Esophagus muscularis mucosa (tissue), 4 donors: ENCODE data around the gene ZFP91. TPM values are rescaled to one million over a fixed set of nuclear protein-coding genes. Genes with fewer than 3 reads are reported as not detected.

Experiments
- DNase-seq: peaks from one replicate; pipeline ENCODE4 v3.0.0-alpha.2; 2017; ENCODE audit errors: extremely low spot score
- H3K27ac ChIP-seq, 4 donors: fragments of 200-600 bp; sonication (generic); replicated peaks in 1 of 4; 1 replicate in 3 of 4; 2 replicates in 1 of 4; pipeline ENCODE4 v1.5.1; 2016 to 2019; ENCODE audit warnings: mild to moderate bottlenecking in 1 of 4
- H3K27me3 ChIP-seq, 4 donors: fragments of 200-600 bp; sonication (generic); one replicate each; pipeline versions ENCODE4 v1.5.1 to v1.6.0; 2016 to 2019
- H3K36me3 ChIP-seq, 4 donors: fragments of 200-600 bp; sonication (generic); one replicate each; pipeline ENCODE4 v1.5.1; 2016 to 2019
- H3K4me1 ChIP-seq, 4 donors: fragments of 200-600 bp; sonication (generic); one replicate each; pipeline ENCODE4 v1.5.1; 2016 to 2019
- H3K4me3 ChIP-seq, 4 donors: fragments of 200-600 bp; sonication (generic); 1 replicate in 2 of 4; 2 replicates in 2 of 4; pipeline ENCODE4 v1.5.1; 2016 to 2019; ENCODE audit warnings: mild to moderate bottlenecking in 4 of 4, moderate library complexity in 1 of 4
- H3K9me3 ChIP-seq, 4 donors: fragments of 200-600 bp; sonication (generic); 1 replicate in 3 of 4; 2 replicates in 1 of 4; pipeline ENCODE4 v1.5.1; 2016 to 2019
- EP300 ChIP-seq: sonication (generic); formaldehyde crosslinking; IDR thresholded peaks from one replicate; pipeline ENCODE4 v1.6.1; 2017; ENCODE audit warnings: antibody characterized with exemption
- POLR2A ChIP-seq: fragments of 450-650 bp; IDR thresholded peaks from one replicate; pipeline ENCODE4 v1.6.1; 2017; ENCODE audit warnings: antibody characterized with exemption, moderate library complexity, mild to moderate bottlenecking, low read depth
- POLR2AphosphoS5 ChIP-seq, 2 donors: sonication (generic); formaldehyde crosslinking; IDR thresholded peaks; one replicate each; pipeline ENCODE4 v1.6.1; 2017; ENCODE audit warnings: antibody characterized with exemption in 2 of 2
- WGBS: methylation state at CpG from one replicate; pipeline ENCODE4 v1.1.5; 2018; 5-methylcytosine and 5-hydroxymethylcytosine counted together
- intact Hi-C: fragments of 100-400 bp; cut with DNase I; formaldehyde crosslinking; loops from one replicate; pipeline ENCODE4 v1.15.1; 2023
- total RNA-seq, 4 donors: library from RNA; depleted of rRNA; stranded (reverse); fragments of >200 nt; gene quantifications; one replicate each; pipeline versions ENCODE4 v1.1.0 to v1.2.1, GENCODE V29; 2016
- TF ChIP-seq, protein P1 (sequence below), 3 experiments: fragments of 200-600 bp in 2 of 3; fragments of 450-650 bp in 1 of 3; sonication (generic) in 2 of 3; IDR thresholded peaks; one replicate each; pipeline ENCODE4 v1.5.1; 2017 to 2019; ENCODE audit warnings: antibody characterized with exemption in 3 of 3, mild to moderate bottlenecking in 2 of 3, moderate library complexity in 1 of 3

ZFP91 gene
- total RNA-seq, 4 donors from 2014 or later: 71.1 to 90.2 (median 77.7) TPM

DNA sequence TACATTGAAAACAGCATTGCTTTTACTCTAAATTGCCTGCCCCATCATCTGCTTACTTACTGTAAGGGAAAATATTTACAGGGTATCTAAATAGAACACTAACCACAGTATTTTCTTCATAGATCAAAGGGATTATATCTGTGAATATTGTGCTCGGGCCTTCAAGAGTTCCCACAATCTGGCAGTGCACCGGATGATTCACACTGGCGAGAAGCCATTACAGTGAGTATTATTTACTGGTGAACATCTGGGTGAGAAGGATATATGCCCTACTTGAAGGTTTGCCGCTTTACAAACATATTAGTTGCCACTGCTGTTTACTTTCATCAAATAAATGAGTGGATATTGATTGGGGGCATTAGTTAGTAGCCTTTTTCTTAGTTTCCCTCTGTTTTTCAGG lies 37.7 kb downstream of the ZFP91 start:
- intact Hi-C loops: no loop called here
- no peaks in the 10 kb centered on the region for H3K27me3 ChIP-seq
- no peaks in the 10 kb centered on the region for H3K9me3 ChIP-seq
- peaks cover 42 to 90% (median 70%) of the 10 kb centered on the region in 4 donors for H3K36me3 ChIP-seq
- WGBS: 37% methylated on average over 4 of the region's 4 CpGs
- no peak overlapping the region for H3K4me3 ChIP-seq
- peak overlapping the region in 2 of 4 donors; percentile 2 to 18 for H3K27ac ChIP-seq
- no peak for TF ChIP-seq POLR2AphosphoS5 (IDR thresholded peaks at IDR 0.05)
- TF ChIP-seq POLR2A: no peak
- TF ChIP-seq EP300: no peak
- TF ChIP-seq, protein P1, sequence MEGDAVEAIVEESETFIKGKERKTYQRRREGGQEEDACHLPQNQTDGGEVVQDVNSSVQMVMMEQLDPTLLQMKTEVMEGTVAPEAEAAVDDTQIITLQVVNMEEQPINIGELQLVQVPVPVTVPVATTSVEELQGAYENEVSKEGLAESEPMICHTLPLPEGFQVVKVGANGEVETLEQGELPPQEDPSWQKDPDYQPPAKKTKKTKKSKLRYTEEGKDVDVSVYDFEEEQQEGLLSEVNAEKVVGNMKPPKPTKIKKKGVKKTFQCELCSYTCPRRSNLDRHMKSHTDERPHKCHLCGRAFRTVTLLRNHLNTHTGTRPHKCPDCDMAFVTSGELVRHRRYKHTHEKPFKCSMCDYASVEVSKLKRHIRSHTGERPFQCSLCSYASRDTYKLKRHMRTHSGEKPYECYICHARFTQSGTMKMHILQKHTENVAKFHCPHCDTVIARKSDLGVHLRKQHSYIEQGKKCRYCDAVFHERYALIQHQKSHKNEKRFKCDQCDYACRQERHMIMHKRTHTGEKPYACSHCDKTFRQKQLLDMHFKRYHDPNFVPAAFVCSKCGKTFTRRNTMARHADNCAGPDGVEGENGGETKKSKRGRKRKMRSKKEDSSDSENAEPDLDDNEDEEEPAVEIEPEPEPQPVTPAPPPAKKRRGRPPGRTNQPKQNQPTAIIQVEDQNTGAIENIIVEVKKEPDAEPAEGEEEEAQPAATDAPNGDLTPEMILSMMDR (IDR thresholded peaks at IDR 0.05): no peak
- no peak for DNase-seq
- peaks cover under 1 to 16% (median 8%) of the 10 kb centered on the region in 4 donors for H3K4me1 ChIP-seq

DNA sequence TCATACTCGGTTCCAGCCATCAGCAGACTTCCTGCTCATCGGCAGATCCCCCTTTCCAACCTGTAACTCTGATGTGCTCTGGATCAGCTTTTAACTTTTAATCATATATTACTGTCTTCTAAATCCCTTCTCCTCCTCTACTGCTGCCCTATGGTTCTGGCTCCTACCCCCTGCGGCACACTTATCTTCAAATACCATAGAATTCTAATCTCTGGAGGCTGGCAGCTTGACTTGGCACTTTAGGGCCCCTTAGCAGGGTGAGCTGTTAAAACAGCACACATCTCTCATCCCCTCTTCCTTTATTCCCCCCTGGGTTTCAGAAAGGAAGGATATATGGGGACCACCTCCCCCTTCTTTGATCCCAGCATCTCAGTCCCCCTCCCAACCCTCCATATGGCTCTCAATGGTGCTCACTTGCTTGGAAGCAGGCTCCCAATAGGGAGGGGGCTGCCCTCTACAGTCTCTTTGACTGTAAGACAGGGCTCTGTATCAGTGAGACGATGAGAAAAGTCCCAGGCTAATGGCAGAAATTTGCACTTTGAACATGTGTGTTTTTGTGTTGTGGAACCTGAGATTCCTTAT lies 39.2 kb downstream of the ZFP91 start:
- intact Hi-C loops: no loop called here
- Histone ChIP-seq H3K36me3 (peaks cover 27 to 86% (median 60%) of the 10 kb centered on the region in 4 donors), H3K27ac (no peak overlapping the region), H3K4me3 (no peak overlapping the region), H3K27me3 (no peaks in the 10 kb centered on the region), H3K9me3 (no peaks in the 10 kb centered on the region), H3K4me1 (peaks cover 16 to 31% (median 19%) of the 10 kb centered on the region in 4 donors)
- TF ChIP-seq POLR2A (no peak), POLR2AphosphoS5 (IDR thresholded peaks at IDR 0.05) (no peak), EP300 (no peak)
- TF ChIP-seq, protein P1 (IDR thresholded peaks at IDR 0.05): no peak
- DNase-seq: no peak
- 79% methylated on average over 4 of the region's 4 CpGs for WGBS

DNA sequence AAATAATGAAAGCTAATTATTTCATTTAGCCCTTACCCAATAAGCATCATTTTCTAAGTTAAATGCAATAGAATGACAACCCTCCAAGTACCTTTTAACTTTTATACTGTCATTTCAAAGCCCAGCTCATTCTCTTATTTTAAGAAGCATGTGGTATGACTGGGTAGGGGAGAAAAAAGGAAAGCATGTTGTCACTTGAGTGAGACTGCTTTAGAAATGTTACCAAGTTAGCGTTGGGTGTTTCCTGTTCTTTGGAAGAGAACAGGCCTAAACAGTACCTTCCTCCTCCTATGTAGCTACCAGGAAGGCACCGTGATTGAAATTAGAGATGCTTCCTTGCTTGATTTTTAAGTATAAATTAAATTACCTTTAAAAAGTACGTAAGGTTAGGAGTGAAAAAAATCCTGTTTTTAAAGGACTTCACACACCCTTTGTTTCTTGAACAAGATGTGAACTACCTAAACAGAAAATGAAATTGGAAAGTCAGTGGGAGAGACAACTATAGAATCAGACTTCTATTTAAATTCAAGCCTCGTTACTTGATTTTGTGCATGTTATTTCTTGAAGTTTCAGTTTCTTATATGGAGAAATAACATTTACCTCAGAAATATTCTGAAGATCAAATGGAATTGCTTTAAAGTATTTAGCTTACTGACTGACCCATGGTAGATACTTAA lies 42.9 kb downstream of the ZFP91 start:
- H3K27ac ChIP-seq: peak overlapping the region; percentile 1 to 56 (median 18)
- TF ChIP-seq POLR2A (no peak), EP300 (no peak), POLR2AphosphoS5 (IDR thresholded peaks at IDR 0.05) (no peak)
- TF ChIP-seq, protein P1 (IDR thresholded peaks at IDR 0.05): no peak
- H3K9me3 ChIP-seq: no peaks in the 10 kb centered on the region
- no peaks in the 10 kb centered on the region for H3K27me3 ChIP-seq
- WGBS: 77% methylated on average over 4 of the region's 4 CpGs
- H3K4me3 ChIP-seq: no peak overlapping the region
- no peak for DNase-seq
- intact Hi-C loops: loop anchor here (5.0 kb wide), 1 partner anchor 39 kb away; no protein-coding TSS in a partner anchor
- H3K4me1 ChIP-seq: peaks cover 19 to 31% (median 22%) of the 10 kb centered on the region in 4 donors
- peaks cover 13 to 84% (median 52%) of the 10 kb centered on the region in 4 donors for H3K36me3 ChIP-seq

DNA sequence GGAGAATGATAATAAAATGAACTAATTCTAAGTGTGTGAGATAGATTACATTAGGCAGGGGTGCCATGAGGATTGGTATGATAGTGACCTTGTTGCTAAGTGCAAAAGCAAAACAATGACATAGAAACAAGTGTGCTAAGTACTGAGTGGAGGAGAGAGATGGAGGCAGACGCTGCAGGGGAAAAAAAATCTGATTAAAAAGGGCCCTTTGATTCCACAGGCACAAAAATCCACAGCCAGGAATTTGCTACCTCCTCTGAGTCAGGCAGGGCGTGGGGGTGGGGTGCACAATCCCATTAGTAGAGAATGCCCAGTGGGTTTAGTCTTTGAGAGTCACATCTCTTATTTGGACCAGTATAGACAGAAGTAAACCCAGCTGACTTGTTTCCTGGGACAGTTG lies 43.5 kb downstream of the ZFP91 start, which contains the start of gene CNTF:
Gene CNTF, plus strand, starts transcription at position 322 of the 400 bp plus-strand sequence. CDS start 88 bp downstream, outside the sequence.
- Histone ChIP-seq H3K36me3 (peaks cover 10 to 78% (median 47%) of the 10 kb centered on the region in 4 donors), H3K4me3 (no peak within 1 kb of the TSS), H3K27ac (peak within 1 kb of the TSS; percentile 1 to 56 (median 35)), H3K9me3 (no peaks in the 10 kb centered on the region), H3K4me1 (peaks cover 23 to 34% (median 26%) of the 10 kb centered on the region in 4 donors), H3K27me3 (no peaks in the 10 kb centered on the region)
- WGBS: 34% methylated on average over 2 of the region's 2 CpGs
- intact Hi-C loops: loop anchor here (5.0 kb wide), 1 partner anchor 40 kb away; no protein-coding TSS in a partner anchor
- TF ChIP-seq POLR2A (no peak), EP300 (no peak)
- TF ChIP-seq, protein P1 (IDR thresholded peaks at IDR 0.05): no peak
- no peak for DNase-seq
